Esophagus muscularis mucosa (tissue), 4 donors: ENCODE results near the gene KCNQ5. TPM values are rescaled to one million over a fixed set of nuclear protein-coding genes. Genes with fewer than 3 reads are reported as not detected.

Source experiments
- DNase-seq: peaks from one replicate; pipeline ENCODE4 v3.0.0-alpha.2; 2017; ENCODE audit errors: extremely low spot score
- H3K27ac ChIP-seq, 4 donors: fragments of 200-600 bp; sonication (generic); replicated peaks in 1 of 4; 1 replicate in 3 of 4; 2 replicates in 1 of 4; pipeline ENCODE4 v1.5.1; 2016 to 2019; ENCODE audit warnings: mild to moderate bottlenecking in 1 of 4
- H3K27me3 ChIP-seq, 4 donors: fragments of 200-600 bp; sonication (generic); one replicate each; pipeline versions ENCODE4 v1.5.1 to v1.6.0; 2016 to 2019
- H3K36me3 ChIP-seq, 4 donors: fragments of 200-600 bp; sonication (generic); one replicate each; pipeline ENCODE4 v1.5.1; 2016 to 2019
- H3K4me1 ChIP-seq, 4 donors: fragments of 200-600 bp; sonication (generic); one replicate each; pipeline ENCODE4 v1.5.1; 2016 to 2019
- H3K4me3 ChIP-seq, 4 donors: fragments of 200-600 bp; sonication (generic); 1 replicate in 2 of 4; 2 replicates in 2 of 4; pipeline ENCODE4 v1.5.1; 2016 to 2019; ENCODE audit warnings: mild to moderate bottlenecking in 4 of 4, moderate library complexity in 1 of 4
- H3K9me3 ChIP-seq, 4 donors: fragments of 200-600 bp; sonication (generic); 1 replicate in 3 of 4; 2 replicates in 1 of 4; pipeline ENCODE4 v1.5.1; 2016 to 2019
- CTCF ChIP-seq, 3 experiments: fragments of 200-600 bp in 2 of 3; fragments of 450-650 bp in 1 of 3; sonication (generic) in 2 of 3; IDR thresholded peaks; one replicate each; pipeline ENCODE4 v1.5.1; 2017 to 2019; ENCODE audit warnings: antibody characterized with exemption in 3 of 3, mild to moderate bottlenecking in 2 of 3, moderate library complexity in 1 of 3
- EP300 ChIP-seq: sonication (generic); formaldehyde crosslinking; IDR thresholded peaks from one replicate; pipeline ENCODE4 v1.6.1; 2017; ENCODE audit warnings: antibody characterized with exemption
- POLR2A ChIP-seq: fragments of 450-650 bp; IDR thresholded peaks from one replicate; pipeline ENCODE4 v1.6.1; 2017; ENCODE audit warnings: antibody characterized with exemption, moderate library complexity, mild to moderate bottlenecking, low read depth
- POLR2AphosphoS5 ChIP-seq, 2 donors: sonication (generic); formaldehyde crosslinking; IDR thresholded peaks; one replicate each; pipeline ENCODE4 v1.6.1; 2017; ENCODE audit warnings: antibody characterized with exemption in 2 of 2
- WGBS: methylation state at CpG from one replicate; pipeline ENCODE4 v1.1.5; 2018; 5-methylcytosine and 5-hydroxymethylcytosine counted together
- intact Hi-C: fragments of 100-400 bp; cut with DNase I; formaldehyde crosslinking; loops from one replicate; pipeline ENCODE4 v1.15.1; 2023
- total RNA-seq, 4 donors: library from RNA; depleted of rRNA; stranded (reverse); fragments of >200 nt; gene quantifications; one replicate each; pipeline versions ENCODE4 v1.1.0 to v1.2.1, GENCODE V29; 2016

KCNQ5 gene
- total RNA-seq, 4 donors from 2014 or later, result 1.2 to 2.2 (median 1.8) TPM

- intact Hi-C loops, result no loop called here
- 6% methylated on average over 28 of the region's 31 CpGs for WGBS
- peak overlapping the region; percentile 63 to 74 (median 69) for H3K4me3 ChIP-seq
- H3K9me3 ChIP-seq, result no peaks in the 10 kb centered on the region
- H3K36me3 ChIP-seq, result no peaks in the 10 kb centered on the region
- peaks cover 0 to 17% (median 0%) of the 10 kb centered on the region in 4 donors for H3K27me3 ChIP-seq
- peak overlapping the region; percentile 20 to 64 (median 43) for H3K27ac ChIP-seq
- TF ChIP-seq EP300, result no peak
- TF ChIP-seq POLR2A, result no peak
- no peak for TF ChIP-seq CTCF (IDR thresholded peaks at IDR 0.05)
- TF ChIP-seq POLR2AphosphoS5 (IDR thresholded peaks at IDR 0.05), result no peak
- peaks cover 33 to 51% (median 46%) of the 10 kb centered on the region in 4 donors for H3K4me1 ChIP-seq
- no peak for DNase-seq
Observed at GRCh38 chr6:72619883-72620696, 1.8 kb upstream of the KCNQ5 start.

GRCh38 chr6:72620871-72621290, 983 bp upstream of the KCNQ5 start:
- Histone ChIP-seq H3K9me3 (no peaks in the 10 kb centered on the region), H3K27me3 (peaks cover 0 to 17% (median 0%) of the 10 kb centered on the region in 4 donors), H3K27ac (peak overlapping the region; percentile 30 to 64 (median 50)), H3K4me1 (peaks cover 33 to 56% (median 46%) of the 10 kb centered on the region in 4 donors), H3K36me3 (no peaks in the 10 kb centered on the region), H3K4me3 (peak overlapping the region; percentile 63 to 74 (median 69))
- no peak for DNase-seq
- WGBS, result 16% methylated on average over 15 of the region's 21 CpGs
- intact Hi-C loops, result no loop called here
- TF ChIP-seq CTCF (IDR thresholded peaks at IDR 0.05) (no peak), EP300 (no peak), POLR2A (no peak), POLR2AphosphoS5 (IDR thresholded peaks at IDR 0.05) (no peak)

GRCh38 chr6:72622094-72622940, 453 bp downstream of the KCNQ5 start:
- Histone ChIP-seq H3K4me1 (peaks cover 33 to 56% (median 46%) of the 10 kb centered on the region in 4 donors), H3K36me3 (no peaks in the 10 kb centered on the region), H3K4me3 (peak overlapping the region; percentile 63 to 74 (median 69)), H3K27me3 (peaks cover 0 to 17% (median 0%) of the 10 kb centered on the region in 4 donors), H3K27ac (peak overlapping the region; percentile 30 to 64 (median 50)), H3K9me3 (no peaks in the 10 kb centered on the region)
- 2% methylated on average over 26 of the region's 89 CpGs for WGBS
- no peak for TF ChIP-seq EP300
- TF ChIP-seq CTCF (IDR thresholded peaks at IDR 0.05), result peak in 1 of 3 experiments; percentile 40
- DNase-seq, result no peak
- intact Hi-C loops, result no loop called here

GRCh38 chr6:72623808-72624207, 1.9 kb downstream of the KCNQ5 start:
- Histone ChIP-seq H3K4me3 (no peak overlapping the region), H3K4me1 (peaks cover 33 to 56% (median 46%) of the 10 kb centered on the region in 4 donors)
- intact Hi-C loops, result no loop called here

More at GRCh38 chr6:72623808-72624207, 1.9 kb downstream of the KCNQ5 start:
- Histone ChIP-seq H3K27me3 (peaks cover 0 to 17% (median 0%) of the 10 kb centered on the region in 4 donors), H3K27ac (no peak overlapping the region), H3K36me3 (no peaks in the 10 kb centered on the region), H3K9me3 (no peaks in the 10 kb centered on the region)
- no peak for DNase-seq
- WGBS, result 40% methylated on average over 5 of the region's 5 CpGs
- TF ChIP-seq POLR2AphosphoS5 (IDR thresholded peaks at IDR 0.05), result no peak
- TF ChIP-seq CTCF (IDR thresholded peaks at IDR 0.05), result no peak
- TF ChIP-seq EP300, result no peak
- no peak for TF ChIP-seq POLR2A
